GM12878 (cell line): ENCODE data around the gene LRRC66.

ENCODE experiments used
- BHLHE40 ChIP-seq, 2 experiments: fragments of 450-650 bp in 1 of 2; IDR thresholded peaks; 2 replicates each; pipeline ENCODE4 v1.6.1; 2011 to 2017; ENCODE audit warnings: low read depth in 2 of 2, borderline replicate concordance in 1 of 2, improper control_type of control experiment in 1 of 2, low read length in 1 of 2, mild to moderate bottlenecking in 1 of 2
- EZH2 ChIP-seq: IDR thresholded peaks from 2 replicates; pipeline ENCODE4 v1.6.1; 2012; ENCODE audit warnings: low read depth, mild to moderate bottlenecking, control low read depth, inconsistent platforms, low read length, borderline replicate concordance; ENCODE audit not compliant: control insufficient read depth
- KDM1A ChIP-seq: fragments of 200-600 bp; sonication (generic); IDR thresholded peaks from 2 replicates; pipeline ENCODE4 v1.6.1; 2016; ENCODE audit warnings: borderline replicate concordance
- NBN ChIP-seq: fragments of 450-650 bp; IDR thresholded peaks from 2 replicates; pipeline ENCODE4 v1.6.1; 2016
- SIN3A ChIP-seq: IDR thresholded peaks from 2 replicates; pipeline ENCODE4 v1.6.1; 2012; ENCODE audit warnings: low read depth, low read length, improper control_type of control experiment
- SREBF2 ChIP-seq: IDR thresholded peaks from 2 replicates; pipeline ENCODE4 v1.6.1; 2012; ENCODE audit warnings: mild to moderate bottlenecking, low read length
- YY1 ChIP-seq: IDR thresholded peaks from 2 replicates; pipeline ENCODE4 v1.6.1; 2011; ENCODE audit warnings: low read depth, mild to moderate bottlenecking, low read length
- ZBTB4 ChIP-seq: fragments of 450-650 bp; formaldehyde crosslinking; IDR thresholded peaks from 2 replicates; pipeline ENCODE4 v1.4.0; 2022; ENCODE audit warnings: mild to moderate bottlenecking, moderate library complexity
- ZBTB40 ChIP-seq: fragments of 450-650 bp; IDR thresholded peaks from 2 replicates; pipeline ENCODE4 v1.6.1; 2016; ENCODE audit warnings: mild to moderate bottlenecking, moderate library complexity, borderline replicate concordance
- TF ChIP-seq, protein P1 (sequence below), 3 experiments: IDR thresholded peaks in 2 of 3; conservative IDR thresholded peaks in 1 of 3; 2 replicates each; pipeline ENCODE4 v1.5.1; 2011; ENCODE audit warnings: low read depth in 3 of 3, low read length in 3 of 3, mild to moderate bottlenecking in 3 of 3, control low read depth in 2 of 3, moderate library complexity in 2 of 3, inconsistent platforms in 1 of 3, mixed read lengths in 1 of 3; ENCODE audit not compliant: control insufficient read depth in 2 of 3, insufficient read depth in 1 of 3; ENCODE audit errors: extremely low read depth in 1 of 3
- TF ChIP-seq, protein P2 (sequence below): fragments of 450-650 bp; IDR thresholded peaks from 2 replicates; pipeline ENCODE4 v1.6.1; 2018; ENCODE audit warnings: mild to moderate bottlenecking, low read depth, moderate library complexity; ENCODE audit not compliant: partially characterized antibody

DNA sequence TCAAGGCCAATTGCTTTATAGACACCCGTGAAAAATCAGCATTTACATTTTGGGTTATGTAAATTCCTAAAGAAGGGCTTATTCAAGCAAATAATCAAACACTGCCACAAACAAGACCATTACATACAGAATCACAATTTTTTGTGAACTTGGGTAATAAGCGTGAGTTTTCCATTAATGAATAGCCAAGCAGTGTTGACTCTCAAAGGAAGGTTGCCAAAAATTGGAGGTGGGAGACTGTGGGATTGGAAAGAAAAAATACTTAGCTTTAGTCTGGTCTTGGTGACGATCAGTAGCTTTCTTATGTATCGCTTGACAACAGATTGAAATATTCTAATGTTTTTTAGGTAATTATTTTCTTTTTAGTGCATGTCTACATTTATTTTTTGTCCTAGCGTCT lies 20.9 kb downstream of the LRRC66 start:
- TF ChIP-seq SIN3A (no peak), SREBF2 (no peak), BHLHE40 (IDR thresholded peaks at IDR 0.05; ENCODE audit: borderline replicate concordance in 1 of 2, low read depth in 2 of 2, low read length in 1 of 2) (no peak), KDM1A (no peak), ZBTB4 (no peak), ZBTB40 (no peak), YY1 (no peak), NBN (no peak), EZH2 (no peak)
- TF ChIP-seq, protein P1, sequence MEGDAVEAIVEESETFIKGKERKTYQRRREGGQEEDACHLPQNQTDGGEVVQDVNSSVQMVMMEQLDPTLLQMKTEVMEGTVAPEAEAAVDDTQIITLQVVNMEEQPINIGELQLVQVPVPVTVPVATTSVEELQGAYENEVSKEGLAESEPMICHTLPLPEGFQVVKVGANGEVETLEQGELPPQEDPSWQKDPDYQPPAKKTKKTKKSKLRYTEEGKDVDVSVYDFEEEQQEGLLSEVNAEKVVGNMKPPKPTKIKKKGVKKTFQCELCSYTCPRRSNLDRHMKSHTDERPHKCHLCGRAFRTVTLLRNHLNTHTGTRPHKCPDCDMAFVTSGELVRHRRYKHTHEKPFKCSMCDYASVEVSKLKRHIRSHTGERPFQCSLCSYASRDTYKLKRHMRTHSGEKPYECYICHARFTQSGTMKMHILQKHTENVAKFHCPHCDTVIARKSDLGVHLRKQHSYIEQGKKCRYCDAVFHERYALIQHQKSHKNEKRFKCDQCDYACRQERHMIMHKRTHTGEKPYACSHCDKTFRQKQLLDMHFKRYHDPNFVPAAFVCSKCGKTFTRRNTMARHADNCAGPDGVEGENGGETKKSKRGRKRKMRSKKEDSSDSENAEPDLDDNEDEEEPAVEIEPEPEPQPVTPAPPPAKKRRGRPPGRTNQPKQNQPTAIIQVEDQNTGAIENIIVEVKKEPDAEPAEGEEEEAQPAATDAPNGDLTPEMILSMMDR (IDR thresholded peaks at IDR 0.05 in 2 of 3, conservative IDR thresholded peaks at IDR 0.05 in 1 of 3; ENCODE audit: control insufficient read depth in 2 of 3, extremely low read depth in 1 of 3, insufficient read depth in 1 of 3, low read depth in 3 of 3, low read length in 3 of 3), result no peak
- TF ChIP-seq, protein P2, sequence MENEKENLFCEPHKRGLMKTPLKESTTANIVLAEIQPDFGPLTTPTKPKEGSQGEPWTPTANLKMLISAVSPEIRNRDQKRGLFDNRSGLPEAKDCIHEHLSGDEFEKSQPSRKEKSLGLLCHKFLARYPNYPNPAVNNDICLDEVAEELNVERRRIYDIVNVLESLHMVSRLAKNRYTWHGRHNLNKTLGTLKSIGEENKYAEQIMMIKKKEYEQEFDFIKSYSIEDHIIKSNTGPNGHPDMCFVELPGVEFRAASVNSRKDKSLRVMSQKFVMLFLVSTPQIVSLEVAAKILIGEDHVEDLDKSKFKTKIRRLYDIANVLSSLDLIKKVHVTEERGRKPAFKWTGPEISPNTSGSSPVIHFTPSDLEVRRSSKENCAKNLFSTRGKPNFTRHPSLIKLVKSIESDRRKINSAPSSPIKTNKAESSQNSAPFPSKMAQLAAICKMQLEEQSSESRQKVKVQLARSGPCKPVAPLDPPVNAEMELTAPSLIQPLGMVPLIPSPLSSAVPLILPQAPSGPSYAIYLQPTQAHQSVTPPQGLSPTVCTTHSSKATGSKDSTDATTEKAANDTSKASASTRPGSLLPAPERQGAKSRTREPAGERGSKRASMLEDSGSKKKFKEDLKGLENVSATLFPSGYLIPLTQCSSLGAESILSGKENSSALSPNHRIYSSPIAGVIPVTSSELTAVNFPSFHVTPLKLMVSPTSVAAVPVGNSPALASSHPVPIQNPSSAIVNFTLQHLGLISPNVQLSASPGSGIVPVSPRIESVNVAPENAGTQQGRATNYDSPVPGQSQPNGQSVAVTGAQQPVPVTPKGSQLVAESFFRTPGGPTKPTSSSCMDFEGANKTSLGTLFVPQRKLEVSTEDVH, result no peak
